Measurements from ENCODE around the gene ANTXR1.

- TF ChIP-seq POLR2AphosphoS5 (IDR thresholded peaks at IDR 0.05; ENCODE audit: low read depth, low read length) (no peak), POLR2A (IDR thresholded peaks at IDR 0.05; ENCODE audit: low read depth, low read length) (no peak), TAF1 (IDR thresholded peaks at IDR 0.05; ENCODE audit: low read depth, low read length) (no peak), SPI1 (IDR thresholded peaks at IDR 0.05; ENCODE audit: low read depth, low read length) (no peak), POU2F2 (IDR thresholded peaks at IDR 0.05; ENCODE audit: low read depth, low read length) (no peak)
Observed at GRCh38 chr2:69298862-69299261, 285.9 kb downstream of the ANTXR1 start.
